IMR-90 (cell line): Measurements from ENCODE around the gene SIRT2. TPM values are rescaled to one million over a fixed set of nuclear protein-coding genes. Genes with fewer than 3 reads are reported as not detected.

Experiments used
- ATAC-seq: fragments of 200-7000 bp; cut with Tn5 transposase; 2 replicates; pipeline ENCODE4 v1.9.1; 2020; ENCODE audit warnings: low read depth, mild to moderate bottlenecking, moderate library complexity
- BruUV-seq: library from RNA; stranded (reverse); fragments of 400-500 nt; replicated peaks from 2 replicates; lab custom pipeline; 2021; lab: Mats Ljungman, UMichigan
- CTCF ChIA-PET: fragments of 300-600 bp; formaldehyde crosslinking; extraction: SDS; loops from one replicate; lab custom pipeline; 2021; ENCODE audit warnings: antibody characterized with exemption; lab: Yijun Ruan, JAX
- POLR2A ChIA-PET: fragments of 300-600 bp; sonication (Branson Sonifier 250); formaldehyde crosslinking; loops from one replicate; lab custom pipeline; 2022; ENCODE audit warnings: antibody characterized with exemption; ENCODE audit not compliant: unreplicated experiment; lab: Charles Lee
- DNase-seq: peaks from one replicate; pipeline ENCODE4 v3.0.0; 2013
- H2AFZ ChIP-seq: replicated peaks from 2 replicates; pipeline ENCODE3; 2013; ENCODE audit warnings: low read length, mild to moderate bottlenecking; ENCODE audit not compliant: poor library complexity
- H2AK5ac ChIP-seq: 2 replicates; pipeline ENCODE4 v1.6.1; 2013; ENCODE audit warnings: low read depth, low read length, inconsistent platforms
- H2AK9ac ChIP-seq: replicated peaks from 2 replicates; pipeline ENCODE3; 2013; ENCODE audit warnings: mild to moderate bottlenecking, low read depth, low read length, moderate library complexity; ENCODE audit not compliant: poor library complexity
- H2BK120ac ChIP-seq: 2 replicates; pipeline ENCODE4 v1.6.1; 2013; ENCODE audit warnings: low read depth, low read length, inconsistent platforms
- H2BK15ac ChIP-seq: 3 replicates; pipeline ENCODE4 v1.6.1; 2013; ENCODE audit warnings: low read depth, low read length, inconsistent platforms
- H2BK20ac ChIP-seq: 2 replicates; pipeline ENCODE4 v1.6.1; 2013; ENCODE audit warnings: low read depth, mild to moderate bottlenecking, inconsistent platforms, low read length, moderate library complexity
- H2BK5ac ChIP-seq: 2 replicates; pipeline ENCODE4 v1.6.1; 2013; ENCODE audit warnings: mild to moderate bottlenecking, low read depth, low read length, inconsistent platforms; ENCODE audit not compliant: poor library complexity, severe bottlenecking
- H3K14ac ChIP-seq: replicated peaks from 2 replicates; pipeline ENCODE4 v1.6.1; 2013; ENCODE audit warnings: low read depth, low read length, inconsistent platforms
- H3K18ac ChIP-seq: 2 replicates; pipeline ENCODE4 v1.6.1; 2013; ENCODE audit warnings: low read depth, low read length, control low read depth
- H3K23ac ChIP-seq: 2 replicates; pipeline ENCODE4 v1.6.1; 2013; ENCODE audit warnings: low read depth, low read length, inconsistent platforms
- H3K27ac ChIP-seq: 2 replicates; pipeline ENCODE4 v1.5.1; 2013; ENCODE audit warnings: mild to moderate bottlenecking, control low read depth, low read length; ENCODE audit not compliant: insufficient read depth
- H3K27me3 ChIP-seq: 2 replicates; pipeline ENCODE4 v1.6.1; 2013; ENCODE audit warnings: low read length; ENCODE audit not compliant: control insufficient read depth, insufficient read depth
- H3K36me3 ChIP-seq: 2 replicates; pipeline ENCODE4 v1.6.1; 2013; ENCODE audit warnings: low read length, mixed read lengths; ENCODE audit not compliant: control insufficient read depth, insufficient read depth
- H3K4ac ChIP-seq: 2 replicates; pipeline ENCODE4 v1.6.1; 2013; ENCODE audit warnings: low read depth, low read length, inconsistent platforms
- H3K4me1 ChIP-seq: 2 replicates; pipeline ENCODE4 v1.6.1; 2013; ENCODE audit warnings: low read length, mixed read lengths; ENCODE audit not compliant: control insufficient read depth, insufficient read depth
- H3K4me2 ChIP-seq: 2 replicates; pipeline ENCODE4 v1.6.1; 2013; ENCODE audit warnings: low read depth, mild to moderate bottlenecking, control low read depth, low read length, moderate library complexity
- H3K4me3 ChIP-seq: 2 replicates; pipeline ENCODE4 v1.5.1; 2013; ENCODE audit warnings: low read depth, mild to moderate bottlenecking, control low read depth, low read length, moderate library complexity; ENCODE audit not compliant: insufficient read depth
- H3K56ac ChIP-seq: 2 replicates; pipeline ENCODE4 v1.6.1; 2013; ENCODE audit warnings: low read length, inconsistent platforms; ENCODE audit not compliant: insufficient read depth; ENCODE audit errors: extremely low read depth
- H3K79me1 ChIP-seq, 2 experiments: 2 replicates each; pipeline ENCODE4 v1.6.1; 2013; ENCODE audit warnings: low read length in 2 of 2, inconsistent platforms in 1 of 2, low read depth in 1 of 2
- H3K9ac ChIP-seq: 2 replicates; pipeline ENCODE4 v1.6.1; 2013; ENCODE audit warnings: low read depth, low read length, control low read depth
- H3K9me1 ChIP-seq: 2 replicates; pipeline ENCODE4 v1.6.1; 2013; ENCODE audit warnings: low read length, inconsistent platforms; ENCODE audit not compliant: insufficient read depth
- H3K9me3 ChIP-seq: 2 replicates; pipeline ENCODE4 v1.6.1; 2013; ENCODE audit warnings: low read length; ENCODE audit not compliant: control insufficient read depth, insufficient read depth
- H4K20me1 ChIP-seq: 2 replicates; pipeline ENCODE4 v1.6.1; 2013; ENCODE audit warnings: low read length, inconsistent platforms; ENCODE audit not compliant: insufficient read depth
- H4K5ac ChIP-seq: 2 replicates; pipeline ENCODE4 v1.6.1; 2013; ENCODE audit warnings: mild to moderate bottlenecking, low read depth, low read length, control low read depth
- H4K8ac ChIP-seq, 2 experiments: 2 replicates each; pipeline ENCODE4 v1.6.1; 2013; ENCODE audit warnings: low read depth in 2 of 2, low read length in 2 of 2, control low read depth in 1 of 2, inconsistent platforms in 1 of 2
- H4K91ac ChIP-seq: 2 replicates; pipeline ENCODE4 v1.6.1; 2013; ENCODE audit warnings: low read depth, low read length, inconsistent platforms; ENCODE audit not compliant: insufficient read depth
- CHD1 ChIP-seq: IDR thresholded peaks from 2 replicates; pipeline ENCODE4 v1.6.1; 2012; ENCODE audit warnings: low read depth, low read length, improper control_type of control experiment
- FOS ChIP-seq: fragments of 150-350 bp; IDR thresholded peaks from 2 replicates; pipeline ENCODE4 v1.6.1; 2016; ENCODE audit warnings: low read depth, low read length
- MAZ ChIP-seq: IDR thresholded peaks from 2 replicates; pipeline ENCODE4 v1.6.1; 2012; ENCODE audit warnings: low read depth, mild to moderate bottlenecking, low read length, improper control_type of control experiment, moderate library complexity, borderline replicate concordance
- MXI1 ChIP-seq: IDR thresholded peaks from 2 replicates; pipeline ENCODE4 v1.6.1; 2012; ENCODE audit warnings: low read depth, mild to moderate bottlenecking, low read length, moderate library complexity, borderline replicate concordance
- POLR2A ChIP-seq: IDR thresholded peaks from 2 replicates; pipeline ENCODE4 v1.6.1; 2012; ENCODE audit warnings: mild to moderate bottlenecking, low read depth, low read length
- RAD21 ChIP-seq: IDR thresholded peaks from 2 replicates; pipeline ENCODE4 v1.6.1; 2012; ENCODE audit warnings: low read length, improper control_type of control experiment
- RCOR1 ChIP-seq: IDR thresholded peaks from 2 replicates; pipeline ENCODE4 v1.6.1; 2012; ENCODE audit warnings: mild to moderate bottlenecking, low read length, improper control_type of control experiment; ENCODE audit not compliant: insufficient replicate concordance
- SMC3 ChIP-seq: fragments of 150-350 bp; IDR thresholded peaks from 2 replicates; pipeline ENCODE4 v1.6.1; 2016; ENCODE audit warnings: low read depth, mild to moderate bottlenecking, antibody characterized with exemption, low read length, moderate library complexity
- WGBS, 2 experiments: methylation state at CpG; one replicate each; pipeline versions ENCODE4 v1.1.5 to v1.1.7; 2013; ENCODE audit warnings: missing lambda C conversion rate in 2 of 2; ENCODE audit not compliant: insufficient read length in 1 of 2; ENCODE audit errors: extremely low coverage in 2 of 2; 5-methylcytosine and 5-hydroxymethylcytosine counted together
- dilution Hi-C: fragments of 300-500 bp; cut with HindIII; formaldehyde crosslinking; loops from one replicate; pipeline ENCODE4 v1.14.3; 2018; ENCODE audit warnings: low sequenced_read_pairs; ENCODE audit not compliant: unreplicated experiment
- in situ Hi-C: fragments of 300-500 bp; cut with MboI; formaldehyde crosslinking; loops from 3 replicates; pipeline ENCODE4 v1.14.3; 2019; ENCODE audit warnings: low sequenced_read_pairs, inconsistent platforms, mixed read lengths
- intact Hi-C: fragments of 100-400 bp; cut with micrococcal nuclease; formaldehyde crosslinking; loops from 2 replicates; pipeline ENCODE4 v1.10.0; 2022
- polyA plus RNA-seq, 3 experiments: library from polyadenylated mRNA; depleted of rRNA; stranded (reverse); fragments of >200 nt; gene quantifications; 2 replicates each; pipeline ENCODE4 v1.2.3, GENCODE V29; 2012; ENCODE audit warnings: low replicate concordance in 1 of 3
- total RNA-seq: library from RNA; depleted of rRNA; stranded (reverse); fragments of >200 nt; gene quantifications from 2 replicates; pipeline ENCODE4 v1.2.3, GENCODE V29; 2012

SIRT2 gene
- total and polyA plus RNA-seq, 2 of the 4 experiments (the other 2 are of a cell fraction): 43.0 to 50.0 TPM

- ChIA-PET CTCF (interaction anchor here (0.7 kb wide), 1 partner anchor 446 kb away, joined by 3 read pairs; no protein-coding TSS in a partner anchor), POLR2A (no interaction called here)
- H2BK20ac ChIP-seq: peak overlapping the region; percentile 2; the same call in 1 of the 2 replicates
- no peaks in the 10 kb centered on the region for H3K9me3 ChIP-seq
- in situ Hi-C loops: no loop called here
- TF ChIP-seq CHD1: 0 out of 2 replicates have a peak, but pooled peaks have one; percentile 34
- no peak for TF ChIP-seq MXI1
- peak; percentile 21; the same call in 1 of the 2 replicates for TF ChIP-seq RAD21
- peak; percentile 66 for TF ChIP-seq RCOR1
- no peak for TF ChIP-seq FOS
- no peak for TF ChIP-seq SMC3
- TF ChIP-seq POLR2A: peak; percentile 87
- no peak for TF ChIP-seq MAZ
- H4K91ac ChIP-seq: peak overlapping the region; percentile 51
- peak overlapping the region; percentile 79 for H3K4me2 ChIP-seq
- peak overlapping the region; percentile 51 for H4K5ac ChIP-seq
- peaks cover 4 to 34% of the 10 kb centered on the region in 2 experiments; a peak in 3 of 4 replicates for H3K79me1 ChIP-seq
- H2AK9ac ChIP-seq: peak overlapping the region; percentile 99
- peaks cover 18% of the 10 kb centered on the region for H4K20me1 ChIP-seq
- H2AK5ac ChIP-seq: peak overlapping the region; percentile 90
- BruUV-seq: no TSS peak
- H2BK5ac ChIP-seq: peak overlapping the region; percentile 85
- peak overlapping the region; percentile 65 to 96 for H4K8ac ChIP-seq
- peaks cover 3% of the 10 kb centered on the region for H3K36me3 ChIP-seq
- peak overlapping the region; percentile 94 for H2AFZ ChIP-seq
- DNase-seq: peak; percentile 79
- intact Hi-C loops: no loop called here
- H3K23ac ChIP-seq: peak overlapping the region; percentile 37
- H3K4ac ChIP-seq: peak overlapping the region; percentile 90
- H3K27ac ChIP-seq: peak overlapping the region; percentile 92
- H3K4me1 ChIP-seq: peaks cover 15% of the 10 kb centered on the region
- WGBS, 2 experiments: no CpG with 5 or more reads among the region's 52 CpGs
- H2BK120ac ChIP-seq: peak overlapping the region; percentile 70
- ATAC-seq: peak; percentile 0; the same call in 1 of the 2 replicates
- H3K56ac ChIP-seq: peak overlapping the region; percentile 60; the same call in 1 of the 2 replicates
- H3K27me3 ChIP-seq: no peaks in the 10 kb centered on the region
- H3K14ac ChIP-seq: peak overlapping the region; percentile 71
- dilution Hi-C loops: no loop called here
- peak overlapping the region; percentile 57 for H3K4me3 ChIP-seq
- H3K9me1 ChIP-seq: peaks cover 4% of the 10 kb centered on the region
- peak overlapping the region; percentile 8 for H3K18ac ChIP-seq
- H2BK15ac ChIP-seq: peak overlapping the region; percentile 3; the same call in 1 of the 3 replicates
- H3K9ac ChIP-seq: peak overlapping the region; percentile 81
Observed at GRCh38 chr19:38852231-38853044, 47.0 kb downstream of the SIRT2 start.
